A673 (cell line): Measurements from ENCODE around the gene WDFY4. TPM values are rescaled to one million over a fixed set of nuclear protein-coding genes. Genes with fewer than 3 reads are reported as not detected.

ENCODE experiments used
- BruUV-seq: library from RNA; stranded (reverse); fragments of 400-500 nt; replicated peaks from 2 replicates; lab custom pipeline; 2021; lab: Mats Ljungman, UMichigan
- CTCF ChIA-PET: fragments of 300-600 bp; sonication (Branson Sonifier 250); formaldehyde crosslinking; loops from one replicate; lab custom pipeline; 2022; ENCODE audit warnings: antibody characterized with exemption; lab: Charles Lee
- POLR2A ChIA-PET: fragments of 300-600 bp; sonication (Branson Sonifier 250); formaldehyde crosslinking; loops from one replicate; lab custom pipeline; 2022; ENCODE audit warnings: antibody characterized with exemption; ENCODE audit not compliant: low non-redundant PET; lab: Charles Lee
- DNase-seq: peaks from one replicate; pipeline ENCODE4 v3.0.0-alpha.2; 2015; ENCODE audit warnings: low spot score
- H3K27ac ChIP-seq: fragments of 200-600 bp; sonication (generic); 2 replicates; pipeline ENCODE4 v1.5.1; 2016; ENCODE audit warnings: mixed run types, low read depth, mild to moderate bottlenecking, mixed read lengths, antibody characterized with exemption, low read length; ENCODE audit not compliant: poor library complexity, severe bottlenecking
- H3K27me3 ChIP-seq: fragments of 200-600 bp; sonication (generic); replicated peaks from 2 replicates; pipeline ENCODE4 v1.6.1; 2017; ENCODE audit warnings: mixed run types, low read depth, mild to moderate bottlenecking, mixed read lengths, antibody characterized with exemption, low read length; ENCODE audit not compliant: insufficient read depth, poor library complexity
- H3K36me3 ChIP-seq: fragments of 200-600 bp; sonication (generic); 2 replicates; pipeline ENCODE4 v1.6.1; 2016; ENCODE audit warnings: mixed run types, mild to moderate bottlenecking, mixed read lengths, antibody characterized with exemption, low read length; ENCODE audit not compliant: insufficient read depth, poor library complexity, severe bottlenecking
- H3K4me1 ChIP-seq: fragments of 200-600 bp; sonication (generic); 2 replicates; pipeline ENCODE4 v1.6.1; 2017; ENCODE audit warnings: mixed run types, mild to moderate bottlenecking, mixed read lengths, antibody characterized with exemption, low read length; ENCODE audit not compliant: insufficient read depth, poor library complexity, severe bottlenecking
- H3K4me3 ChIP-seq: fragments of 200-600 bp; sonication (generic); 2 replicates; pipeline ENCODE4 v1.5.1; 2016; ENCODE audit warnings: low read depth, mixed run types, mild to moderate bottlenecking, mixed read lengths, low read length; ENCODE audit not compliant: poor library complexity, severe bottlenecking
- H3K9me3 ChIP-seq: fragments of 200-600 bp; sonication (generic); 2 replicates; pipeline ENCODE4 v1.6.1; 2016; ENCODE audit warnings: mixed run types, low read depth, mild to moderate bottlenecking, mixed read lengths, antibody characterized with exemption, low read length; ENCODE audit not compliant: poor library complexity, severe bottlenecking
- EZH2 ChIP-seq: fragments of 200-600 bp; sonication (generic); IDR thresholded peaks from 2 replicates; pipeline ENCODE4 v1.6.1; 2017; ENCODE audit warnings: borderline replicate concordance, low read depth, mild to moderate bottlenecking, mixed read lengths, antibody characterized with exemption, low read length; ENCODE audit not compliant: poor library complexity, severe bottlenecking
- intact Hi-C: fragments of 100-400 bp; cut with micrococcal nuclease; formaldehyde crosslinking; loops from one replicate; pipeline ENCODE4 v1.10.0; 2022; ENCODE audit not compliant: unreplicated experiment
- total RNA-seq: library from RNA; stranded (reverse); gene quantifications from 2 replicates; pipeline ENCODE4 v1.2.3, GENCODE V29; 2021
- TF ChIP-seq, protein P1 (sequence below): fragments of 300-800, 200-600 bp; sonication (generic); conservative IDR thresholded peaks from 2 replicates; pipeline ENCODE4 v1.5.1; 2017; ENCODE audit warnings: low read depth, mild to moderate bottlenecking, antibody characterized with exemption, low read length, moderate library complexity, mixed read lengths

WDFY4 gene
- total RNA-seq, 1 experiment from 2014 or later = not detected

DNA sequence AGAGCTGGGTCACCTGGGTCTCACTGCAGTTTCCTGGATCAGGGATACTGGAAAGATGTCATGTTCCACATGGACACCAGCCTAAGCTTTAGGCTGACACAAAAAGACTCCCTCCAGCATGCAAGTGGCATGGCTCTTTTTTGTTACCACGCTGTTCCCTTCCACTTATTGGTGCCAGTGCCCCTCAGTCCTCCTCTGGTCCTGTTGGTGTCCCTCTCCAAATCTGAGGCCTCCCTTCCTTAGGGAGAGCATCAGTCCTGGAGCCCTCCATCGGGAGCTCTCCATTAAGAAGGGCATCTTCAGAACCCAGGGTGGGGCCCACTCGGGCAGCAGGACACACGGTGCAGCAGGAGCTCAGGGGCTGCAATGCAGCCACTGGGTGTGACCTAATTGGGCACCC, 331.0 kb downstream of the WDFY4 start:
- DNase-seq = no peak
- CTCF ChIA-PET = no interaction called here
- H3K9me3 ChIP-seq = no peaks in the 10 kb centered on the region
- POLR2A ChIA-PET = no interaction called here
- no peaks in the 10 kb centered on the region for H3K36me3 ChIP-seq
- H3K27ac ChIP-seq = no peak overlapping the region
- no peak for TF ChIP-seq EZH2
- TF ChIP-seq, protein P1, sequence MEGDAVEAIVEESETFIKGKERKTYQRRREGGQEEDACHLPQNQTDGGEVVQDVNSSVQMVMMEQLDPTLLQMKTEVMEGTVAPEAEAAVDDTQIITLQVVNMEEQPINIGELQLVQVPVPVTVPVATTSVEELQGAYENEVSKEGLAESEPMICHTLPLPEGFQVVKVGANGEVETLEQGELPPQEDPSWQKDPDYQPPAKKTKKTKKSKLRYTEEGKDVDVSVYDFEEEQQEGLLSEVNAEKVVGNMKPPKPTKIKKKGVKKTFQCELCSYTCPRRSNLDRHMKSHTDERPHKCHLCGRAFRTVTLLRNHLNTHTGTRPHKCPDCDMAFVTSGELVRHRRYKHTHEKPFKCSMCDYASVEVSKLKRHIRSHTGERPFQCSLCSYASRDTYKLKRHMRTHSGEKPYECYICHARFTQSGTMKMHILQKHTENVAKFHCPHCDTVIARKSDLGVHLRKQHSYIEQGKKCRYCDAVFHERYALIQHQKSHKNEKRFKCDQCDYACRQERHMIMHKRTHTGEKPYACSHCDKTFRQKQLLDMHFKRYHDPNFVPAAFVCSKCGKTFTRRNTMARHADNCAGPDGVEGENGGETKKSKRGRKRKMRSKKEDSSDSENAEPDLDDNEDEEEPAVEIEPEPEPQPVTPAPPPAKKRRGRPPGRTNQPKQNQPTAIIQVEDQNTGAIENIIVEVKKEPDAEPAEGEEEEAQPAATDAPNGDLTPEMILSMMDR = no peak
- intact Hi-C loops = no loop called here
- no peak overlapping the region for H3K4me3 ChIP-seq
- no TSS peak for BruUV-seq
- no peaks in the 10 kb centered on the region for H3K27me3 ChIP-seq
- no peaks in the 10 kb centered on the region for H3K4me1 ChIP-seq

DNA sequence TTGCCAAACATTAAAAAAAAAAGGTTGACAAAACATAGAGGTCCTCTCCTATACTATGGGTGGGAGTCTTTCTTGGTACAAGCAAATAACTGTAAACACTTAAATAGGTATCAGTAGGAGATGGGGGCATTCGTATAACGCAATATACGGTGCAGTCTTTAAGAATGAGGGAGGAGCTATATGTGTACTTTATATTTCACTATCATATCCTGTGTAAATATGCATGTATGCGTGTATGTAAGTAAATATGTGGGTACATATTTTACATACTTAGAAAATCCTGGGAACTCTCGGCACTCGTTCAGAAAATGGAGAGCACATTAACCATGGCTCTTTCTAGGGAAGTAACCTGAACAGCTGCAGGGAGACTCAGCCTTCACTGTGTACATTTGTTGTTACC, 337.0 kb downstream of the WDFY4 start:
- Histone ChIP-seq H3K4me1 (no peaks in the 10 kb centered on the region), H3K4me3 (no peak overlapping the region), H3K27me3 (no peaks in the 10 kb centered on the region), H3K27ac (no peak overlapping the region), H3K36me3 (no peaks in the 10 kb centered on the region), H3K9me3 (no peaks in the 10 kb centered on the region)
- intact Hi-C loops = no loop called here
- CTCF ChIA-PET = no interaction called here
- BruUV-seq = no TSS peak
- no peak for DNase-seq
- POLR2A ChIA-PET = no interaction called here
- no peak for TF ChIP-seq EZH2
- TF ChIP-seq, protein P1 = no peak

DNA sequence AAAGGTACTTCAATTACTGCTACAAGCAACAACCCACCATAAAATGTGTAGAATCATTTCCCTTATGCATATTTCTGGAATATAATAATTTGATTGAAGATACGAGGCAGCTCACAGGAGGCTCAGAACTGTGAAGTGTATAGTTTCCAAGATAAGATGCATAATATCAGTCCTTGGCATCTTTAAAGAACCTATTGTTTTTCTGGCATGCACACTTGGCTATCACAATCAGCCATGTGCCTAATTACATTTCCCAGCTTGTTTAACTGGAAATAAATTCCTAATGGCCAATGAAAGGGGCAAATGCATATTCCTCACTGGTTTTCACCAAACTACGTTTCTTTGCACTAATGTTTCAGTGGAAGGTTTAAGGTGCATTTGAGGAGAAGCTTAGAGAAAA, 338.4 kb downstream of the WDFY4 start:
- Histone ChIP-seq H3K27me3 (no peaks in the 10 kb centered on the region), H3K9me3 (no peaks in the 10 kb centered on the region), H3K36me3 (no peaks in the 10 kb centered on the region), H3K27ac (no peak overlapping the region), H3K4me3 (no peak overlapping the region), H3K4me1 (no peaks in the 10 kb centered on the region)
- POLR2A ChIA-PET = no interaction called here
- BruUV-seq = no TSS peak
- no peak for TF ChIP-seq EZH2
- TF ChIP-seq, protein P1 = no peak
- no peak for DNase-seq
- CTCF ChIA-PET = no interaction called here
- intact Hi-C loops = no loop called here
